Tibial nerve (tissue), 4 donors: ENCODE results near the gene ARHGEF28.

Experiments
- CTCF ChIP-seq, 5 experiments: fragments of 200-600 bp in 3 of 5; fragments of 450-650 bp in 2 of 5; sonication (generic) in 3 of 5; IDR thresholded peaks; one replicate each; pipeline ENCODE4 v1.5.1; 2016 to 2019; ENCODE audit warnings: antibody characterized with exemption in 5 of 5, mild to moderate bottlenecking in 3 of 5, moderate library complexity in 2 of 5
- EP300 ChIP-seq, 2 donors: sonication (generic); formaldehyde crosslinking; IDR thresholded peaks; one replicate each; pipeline ENCODE4 v1.6.1; 2017; ENCODE audit warnings: antibody characterized with exemption in 2 of 2, mild to moderate bottlenecking in 1 of 2
- POLR2A ChIP-seq, 2 donors: fragments of 450-650 bp; IDR thresholded peaks; one replicate each; pipeline ENCODE4 v1.6.1; 2017; ENCODE audit warnings: antibody characterized with exemption in 2 of 2, mild to moderate bottlenecking in 2 of 2, moderate library complexity in 2 of 2

GRCh38 chr5:73718762-73719161, 92.8 kb downstream of the ARHGEF28 start:
- no peak for TF ChIP-seq CTCF (IDR thresholded peaks at IDR 0.05)
- TF ChIP-seq POLR2A (IDR thresholded peaks at IDR 0.05) = no peak
- TF ChIP-seq EP300 (IDR thresholded peaks at IDR 0.05) = no peak
